HG03135 (cell line): ENCODE data around the gene CHN2.

ENCODE experiments used
- ATAC-seq: cut with Tn5 transposase; IDR thresholded peaks from one replicate; pipeline ENCODE4 v1.9.1; 2021; ENCODE audit warnings: mild to moderate bottlenecking, moderate library complexity; ENCODE audit not compliant: unreplicated experiment

The CHN2 gene

GRCh38 chr7:29302666-29303395 lies 108.3 kb downstream of the CHN2 start:
- ATAC-seq = no peak

- no peak for ATAC-seq
These were observed 110.2 kb downstream of the CHN2 start for GRCh38 chr7:29304756-29305155.

GRCh38 chr7:29306319-29306991 lies 111.9 kb downstream of the CHN2 start:
- ATAC-seq = no peak

- ATAC-seq = no peak
These were observed 113.8 kb downstream of the CHN2 start for GRCh38 chr7:29308424-29308823.

GRCh38 chr7:29309041-29309854 lies 114.7 kb downstream of the CHN2 start:
- no peak for ATAC-seq

- ATAC-seq = no peak
These were observed 116.0 kb downstream of the CHN2 start for GRCh38 chr7:29310625-29311024.

GRCh38 chr7:29311314-29311713 lies 116.7 kb downstream of the CHN2 start:
- no peak for ATAC-seq

GRCh38 chr7:29314148-29314547 lies 119.6 kb downstream of the CHN2 start:
- no peak for ATAC-seq

GRCh38 chr7:29315122-29315891 lies 120.7 kb downstream of the CHN2 start:
- no peak for ATAC-seq

- ATAC-seq = no peak
These were observed 121.3 kb downstream of the CHN2 start for GRCh38 chr7:29315892-29316270.

- ATAC-seq = no peak
These were observed 122.4 kb downstream of the CHN2 start for GRCh38 chr7:29316926-29317325.

- no peak for ATAC-seq
These were observed 124.5 kb downstream of the CHN2 start for GRCh38 chr7:29318853-29319718.

GRCh38 chr7:29319719-29320521 lies 125.3 kb downstream of the CHN2 start:
- no peak for ATAC-seq

GRCh38 chr7:29320577-29320976 lies 126.0 kb downstream of the CHN2 start:
- no peak for ATAC-seq

- ATAC-seq = no peak
These were observed 127.6 kb downstream of the CHN2 start for GRCh38 chr7:29322023-29322712.

GRCh38 chr7:29325476-29325875 lies 130.9 kb downstream of the CHN2 start:
- no peak for ATAC-seq

GRCh38 chr7:29326864-29327263 lies 132.3 kb downstream of the CHN2 start:
- ATAC-seq = no peak

- no peak for ATAC-seq
These were observed 132.9 kb downstream of the CHN2 start for GRCh38 chr7:29327455-29327854.

GRCh38 chr7:29328045-29328444 lies 133.5 kb downstream of the CHN2 start:
- no peak for ATAC-seq
